SK-N-MC (cell line): ENCODE measurements around the gene DHRS7B.

Experiments used
- DNase-seq: peaks from one replicate; pipeline ENCODE4 v3.0.0-alpha.2; 2011; ENCODE audit warnings: low read depth, low spot score
- H3K27ac ChIP-seq: fragments of 200-600 bp; sonication (generic); 2 replicates; pipeline ENCODE4 v1.5.1; 2016; ENCODE audit warnings: mixed run types
- H3K36me3 ChIP-seq: fragments of 200-600 bp; sonication (generic); 2 replicates; pipeline ENCODE4 v1.6.1; 2017; ENCODE audit warnings: antibody characterized with exemption, low read length, mixed read lengths; ENCODE audit not compliant: insufficient read depth
- H3K4me3 ChIP-seq: fragments of 200-600 bp; sonication (generic); 2 replicates; pipeline ENCODE4 v1.5.1; 2016
- H3K9ac ChIP-seq: fragments of 200-600 bp; sonication (generic); 2 replicates; pipeline ENCODE4 v1.8.0; 2017; ENCODE audit warnings: mixed run types, mixed read lengths; ENCODE audit not compliant: insufficient read length
- H3K9me3 ChIP-seq: fragments of 200-600 bp; sonication (generic); 2 replicates; pipeline ENCODE4 v1.6.1; 2017; ENCODE audit warnings: low read depth, mild to moderate bottlenecking, antibody characterized with exemption, low read length, moderate library complexity, mixed read lengths
- EZH2 ChIP-seq: fragments of 200-600 bp; sonication (generic); IDR thresholded peaks from one replicate; pipeline ENCODE4 v1.6.1; 2017; ENCODE audit warnings: antibody characterized with exemption
- FOXP2 ChIP-seq: optimal IDR thresholded peaks from 2 replicates; pipeline ENCODE3; 2011; ENCODE audit warnings: mild to moderate bottlenecking, moderate library complexity; ENCODE audit not compliant: insufficient read depth; ENCODE audit errors: extremely low read length, control extremely low read depth
- POLR2AphosphoS5 ChIP-seq: IDR thresholded peaks from 2 replicates; pipeline ENCODE4 v1.6.1; 2012; ENCODE audit warnings: mild to moderate bottlenecking, low read depth, low read length, borderline replicate concordance

The DHRS7B gene

GRCh38 chr17:21089933-21090901, 36.5 kb upstream of the DHRS7B start:
- Histone ChIP-seq H3K36me3 (no peaks in the 10 kb centered on the region), H3K27ac (peak overlapping the region; percentile 22; the same call in 1 of the 2 replicates), H3K9me3 (no peaks in the 10 kb centered on the region), H3K9ac (peak overlapping the region; percentile 37), H3K4me3 (peak overlapping the region; percentile 56)
- no peak for DNase-seq
- TF ChIP-seq POLR2AphosphoS5: no peak
- no peak for TF ChIP-seq EZH2
- no peak for TF ChIP-seq FOXP2

- H3K27ac ChIP-seq: 0 out of 2 replicates have a peak overlapping the region, but pooled peaks have one; percentile 19
- no peaks in the 10 kb centered on the region for H3K36me3 ChIP-seq
- TF ChIP-seq EZH2: no peak
- no peak for TF ChIP-seq FOXP2
- no peak for TF ChIP-seq POLR2AphosphoS5
- no peak overlapping the region for H3K4me3 ChIP-seq
- DNase-seq: no peak
- no peaks in the 10 kb centered on the region for H3K9me3 ChIP-seq
- H3K9ac ChIP-seq: no peak overlapping the region
Observed at GRCh38 chr17:21090902-21091618, 35.7 kb upstream of the DHRS7B start.

- Histone ChIP-seq H3K4me3 (no peak overlapping the region), H3K9ac (no peak overlapping the region), H3K9me3 (no peaks in the 10 kb centered on the region), H3K36me3 (no peaks in the 10 kb centered on the region), H3K27ac (no peak overlapping the region)
- no peak for DNase-seq
- no peak for TF ChIP-seq EZH2
Observed at GRCh38 chr17:21094298-21094704, 32.5 kb upstream of the DHRS7B start.

- no peaks in the 10 kb centered on the region for H3K36me3 ChIP-seq
- H3K9me3 ChIP-seq: no peaks in the 10 kb centered on the region
- TF ChIP-seq FOXP2 (no peak), POLR2AphosphoS5 (no peak), EZH2 (no peak)
- no peak overlapping the region for H3K27ac ChIP-seq
- DNase-seq: no peak
- H3K4me3 ChIP-seq: no peak overlapping the region
- no peak overlapping the region for H3K9ac ChIP-seq
Observed at GRCh38 chr17:21095735-21096134, 31.0 kb upstream of the DHRS7B start.

- no peak overlapping the region for H3K4me3 ChIP-seq
- DNase-seq: no peak
- no peak overlapping the region for H3K27ac ChIP-seq
- no peaks in the 10 kb centered on the region for H3K9me3 ChIP-seq
- TF ChIP-seq POLR2AphosphoS5 (no peak), EZH2 (no peak), FOXP2 (no peak)
- H3K9ac ChIP-seq: no peak overlapping the region
- no peaks in the 10 kb centered on the region for H3K36me3 ChIP-seq
Observed at GRCh38 chr17:21096874-21097273, 29.9 kb upstream of the DHRS7B start.

GRCh38 chr17:21098934-21099689, 27.7 kb upstream of the DHRS7B start:
- peak overlapping the region; percentile 95 for H3K9ac ChIP-seq
- peak; percentile 47 for DNase-seq
- peak overlapping the region; percentile 94 for H3K27ac ChIP-seq
- no peaks in the 10 kb centered on the region for H3K9me3 ChIP-seq
- H3K36me3 ChIP-seq: no peaks in the 10 kb centered on the region
- TF ChIP-seq FOXP2 (no peak), EZH2 (no peak), POLR2AphosphoS5 (no peak; the same call in 1 of the 2 replicates)
- peak overlapping the region; percentile 98 for H3K4me3 ChIP-seq

- Histone ChIP-seq H3K9ac (no peak overlapping the region), H3K9me3 (no peaks in the 10 kb centered on the region), H3K27ac (no peak overlapping the region), H3K36me3 (no peaks in the 10 kb centered on the region), H3K4me3 (no peak overlapping the region)
- TF ChIP-seq POLR2AphosphoS5: no peak
- no peak for TF ChIP-seq EZH2
- no peak for TF ChIP-seq FOXP2
- no peak for DNase-seq
Observed at GRCh38 chr17:21100636-21101035, 26.1 kb upstream of the DHRS7B start.

GRCh38 chr17:21104608-21105007, 22.2 kb upstream of the DHRS7B start:
- DNase-seq: no peak
- H3K27ac ChIP-seq: no peak overlapping the region
- no peak overlapping the region for H3K4me3 ChIP-seq
- no peak overlapping the region for H3K9ac ChIP-seq
- TF ChIP-seq EZH2: no peak
- TF ChIP-seq FOXP2: no peak
- no peak for TF ChIP-seq POLR2AphosphoS5
- no peaks in the 10 kb centered on the region for H3K36me3 ChIP-seq
- H3K9me3 ChIP-seq: no peaks in the 10 kb centered on the region
